Activated CD4-positive, alpha-beta memory T cell treated with anti-CD3 and anti-CD28 coated beads for 36 hours (primary cell): Measurements from ENCODE around the gene TP63. TPM values are rescaled to one million over a fixed set of nuclear protein-coding genes. Genes with fewer than 3 reads are reported as not detected.

Experiments used
- CTCF ChIA-PET: fragments of 350-600 bp; sonication (Branson Sonifier 250); formaldehyde crosslinking; loops from one replicate; lab custom pipeline; 2021; ENCODE audit warnings: antibody characterized with exemption, inconsistent platforms; lab: Charles Lee
- POLR2A ChIA-PET: fragments of 350-600 bp; sonication (Branson Sonifier 250); formaldehyde crosslinking; loops from one replicate; lab custom pipeline; 2021; ENCODE audit warnings: antibody characterized with exemption; lab: Charles Lee
- DNase-seq: peaks from one replicate; pipeline ENCODE4 v3.0.0-alpha.2; 2020
- H3K27ac Mint-ChIP-seq: one replicate; pipeline ENCODE4 v1.8.0; 2021; ENCODE audit warnings: mixed read lengths
- H3K27me3 Mint-ChIP-seq: one replicate; pipeline ENCODE4 v1.8.0; 2021; ENCODE audit warnings: mixed read lengths
- H3K36me3 Mint-ChIP-seq: one replicate; pipeline ENCODE4 v1.8.0; 2021; ENCODE audit warnings: mixed read lengths
- H3K4me1 Mint-ChIP-seq: one replicate; pipeline ENCODE4 v1.8.0; 2021; ENCODE audit warnings: low read depth, mixed read lengths
- H3K4me3 Mint-ChIP-seq: one replicate; pipeline ENCODE4 v1.8.0; 2021; ENCODE audit warnings: mild to moderate bottlenecking, mixed read lengths
- H3K9me3 Mint-ChIP-seq: one replicate; pipeline ENCODE4 v1.8.0; 2021; ENCODE audit warnings: mixed read lengths
- intact Hi-C: fragments of 100-400 bp; cut with micrococcal nuclease; formaldehyde crosslinking; loops from one replicate; pipeline ENCODE4 v1.15.1; 2023
- total RNA-seq, 2 experiments: library from RNA; stranded (reverse); gene quantifications; one replicate each; pipeline ENCODE4 v1.2.3, GENCODE V29; 2021

Gene TP63
- total RNA-seq, 2 experiments from 2014 or later = 0.52 to 0.94 TPM

GRCh38 chr3:189629803-189630455, 1.3 kb upstream of the TP63 start:
- Mint-ChIP-seq H3K36me3 (no peaks in the 10 kb centered on the region), H3K9me3 (no peaks in the 10 kb centered on the region), H3K4me3 (peak overlapping the region; percentile 16), H3K27me3 (no peaks in the 10 kb centered on the region), H3K4me1 (peaks cover 25% of the 10 kb centered on the region), H3K27ac (no peak overlapping the region)
- no peak for DNase-seq
- CTCF ChIA-PET = interaction anchor here (0.9 kb wide), 1 partner anchor 157 kb away, joined by 3 read pairs; no protein-coding TSS in a partner anchor
- intact Hi-C loops = loop anchor here (10.0 kb wide), 1 partner anchor 315 kb away; no protein-coding TSS in a partner anchor
- POLR2A ChIA-PET = no interaction called here

- no peaks in the 10 kb centered on the region for H3K9me3 Mint-ChIP-seq
- ChIA-PET POLR2A (no interaction called here), CTCF (no interaction called here)
These were observed 319 bp upstream of the TP63 start for GRCh38 chr3:189630767-189631372.

GRCh38 chr3:189631409-189631808, 220 bp downstream of the TP63 start:
- Mint-ChIP-seq H3K4me3 (no peak overlapping the region), H3K9me3 (no peaks in the 10 kb centered on the region), H3K27ac (no peak overlapping the region), H3K27me3 (no peaks in the 10 kb centered on the region), H3K4me1 (peaks cover 19% of the 10 kb centered on the region), H3K36me3 (no peaks in the 10 kb centered on the region)
- ChIA-PET POLR2A (no interaction called here), CTCF (no interaction called here)
- DNase-seq = no peak
- intact Hi-C loops = no loop called here

More at GRCh38 chr3:189630767-189631372, 319 bp upstream of the TP63 start:
- no peaks in the 10 kb centered on the region for H3K27me3 Mint-ChIP-seq
- intact Hi-C loops = no loop called here
- H3K27ac Mint-ChIP-seq = no peak overlapping the region
- DNase-seq = peak; percentile 18
- H3K36me3 Mint-ChIP-seq = no peaks in the 10 kb centered on the region
- peak overlapping the region; percentile 10 for H3K4me3 Mint-ChIP-seq
- peaks cover 21% of the 10 kb centered on the region for H3K4me1 Mint-ChIP-seq

- H3K9me3 Mint-ChIP-seq = no peaks in the 10 kb centered on the region
- CTCF ChIA-PET = no interaction called here
- no peak overlapping the region for H3K4me3 Mint-ChIP-seq
- POLR2A ChIA-PET = interaction anchor here (1.0 kb wide), 1 partner anchor 24 kb away, joined by 3 read pairs; no protein-coding TSS in a partner anchor
- no peak overlapping the region for H3K27ac Mint-ChIP-seq
- H3K27me3 Mint-ChIP-seq = no peaks in the 10 kb centered on the region
- intact Hi-C loops = no loop called here
- no peak for DNase-seq
- H3K36me3 Mint-ChIP-seq = no peaks in the 10 kb centered on the region
- peaks cover 19% of the 10 kb centered on the region for H3K4me1 Mint-ChIP-seq
These were observed 1.1 kb downstream of the TP63 start for GRCh38 chr3:189632242-189632641.

- Mint-ChIP-seq H3K4me3 (no peak overlapping the region), H3K9me3 (no peaks in the 10 kb centered on the region), H3K4me1 (peaks cover 16% of the 10 kb centered on the region), H3K27me3 (no peaks in the 10 kb centered on the region), H3K36me3 (no peaks in the 10 kb centered on the region), H3K27ac (no peak overlapping the region)
- POLR2A ChIA-PET = no interaction called here
- DNase-seq = no peak
- CTCF ChIA-PET = no interaction called here
- intact Hi-C loops = no loop called here
These were observed 4.2 kb downstream of the TP63 start for GRCh38 chr3:189635339-189635738.

- intact Hi-C loops = no loop called here
- peaks cover 9% of the 10 kb centered on the region for H3K4me1 Mint-ChIP-seq
- CTCF ChIA-PET = no interaction called here
- H3K9me3 Mint-ChIP-seq = no peaks in the 10 kb centered on the region
- DNase-seq = no peak
- no peak overlapping the region for H3K27ac Mint-ChIP-seq
- H3K36me3 Mint-ChIP-seq = no peaks in the 10 kb centered on the region
- no peak overlapping the region for H3K4me3 Mint-ChIP-seq
- POLR2A ChIA-PET = no interaction called here
- no peaks in the 10 kb centered on the region for H3K27me3 Mint-ChIP-seq
These were observed 4.9 kb downstream of the TP63 start for GRCh38 chr3:189636048-189636447.

- Mint-ChIP-seq H3K4me1 (peaks cover 3% of the 10 kb centered on the region), H3K4me3 (no peak overlapping the region), H3K9me3 (no peaks in the 10 kb centered on the region), H3K27ac (no peak overlapping the region), H3K27me3 (no peaks in the 10 kb centered on the region), H3K36me3 (no peaks in the 10 kb centered on the region)
- intact Hi-C loops = no loop called here
- ChIA-PET CTCF (no interaction called here), POLR2A (no interaction called here)
- no peak for DNase-seq
These were observed 6.6 kb downstream of the TP63 start for GRCh38 chr3:189637750-189638149.

GRCh38 chr3:189638276-189639031, 7.3 kb downstream of the TP63 start:
- ChIA-PET POLR2A (no interaction called here), CTCF (no interaction called here)
- peaks cover 3% of the 10 kb centered on the region for H3K4me1 Mint-ChIP-seq
- H3K4me3 Mint-ChIP-seq = no peak overlapping the region
- H3K36me3 Mint-ChIP-seq = no peaks in the 10 kb centered on the region
- intact Hi-C loops = no loop called here
- H3K27me3 Mint-ChIP-seq = no peaks in the 10 kb centered on the region
- H3K9me3 Mint-ChIP-seq = no peaks in the 10 kb centered on the region
- no peak for DNase-seq
- no peak overlapping the region for H3K27ac Mint-ChIP-seq

GRCh38 chr3:189641776-189642175, 10.6 kb downstream of the TP63 start:
- H3K27ac Mint-ChIP-seq = no peak overlapping the region
- H3K4me1 Mint-ChIP-seq = peaks cover 3% of the 10 kb centered on the region
- no peak for DNase-seq
- no peaks in the 10 kb centered on the region for H3K9me3 Mint-ChIP-seq
- H3K27me3 Mint-ChIP-seq = no peaks in the 10 kb centered on the region
- H3K36me3 Mint-ChIP-seq = no peaks in the 10 kb centered on the region
- no peak overlapping the region for H3K4me3 Mint-ChIP-seq
- CTCF ChIA-PET = no interaction called here
- intact Hi-C loops = no loop called here
- POLR2A ChIA-PET = no interaction called here

- Mint-ChIP-seq H3K27me3 (peaks cover 1% of the 10 kb centered on the region), H3K4me3 (no peak overlapping the region), H3K4me1 (no peaks in the 10 kb centered on the region), H3K27ac (no peak overlapping the region), H3K9me3 (peaks cover 3% of the 10 kb centered on the region), H3K36me3 (peaks cover 5% of the 10 kb centered on the region)
- intact Hi-C loops = no loop called here
- POLR2A ChIA-PET = no interaction called here
- CTCF ChIA-PET = no interaction called here
- DNase-seq = no peak
These were observed 15.8 kb downstream of the TP63 start for GRCh38 chr3:189646853-189647542.

GRCh38 chr3:189652042-189652441, 20.9 kb downstream of the TP63 start:
- CTCF ChIA-PET = interaction anchor here (0.6 to 1.4 kb wide), 4 partner anchors 12 to 923 kb away, joined by 3 to 4 read pairs (median 3); no protein-coding TSS in a partner anchor
- intact Hi-C loops = no loop called here

GRCh38 chr3:189655617-189656016, 24.4 kb downstream of the TP63 start:
- POLR2A ChIA-PET = no interaction called here
- peaks cover 18% of the 10 kb centered on the region for H3K9me3 Mint-ChIP-seq
- H3K4me3 Mint-ChIP-seq = no peak overlapping the region
- no peak overlapping the region for H3K27ac Mint-ChIP-seq
- intact Hi-C loops = no loop called here
- H3K27me3 Mint-ChIP-seq = peaks cover 3% of the 10 kb centered on the region
- no peaks in the 10 kb centered on the region for H3K4me1 Mint-ChIP-seq
- no peak for DNase-seq
- CTCF ChIA-PET = no interaction called here
- peaks cover 4% of the 10 kb centered on the region for H3K36me3 Mint-ChIP-seq

More at GRCh38 chr3:189652042-189652441, 20.9 kb downstream of the TP63 start:
- POLR2A ChIA-PET = no interaction called here
- H3K27ac Mint-ChIP-seq = no peak overlapping the region
- H3K9me3 Mint-ChIP-seq = peaks cover 16% of the 10 kb centered on the region
- H3K4me3 Mint-ChIP-seq = no peak overlapping the region
- H3K27me3 Mint-ChIP-seq = peaks cover 1% of the 10 kb centered on the region
- no peaks in the 10 kb centered on the region for H3K4me1 Mint-ChIP-seq
- peak; percentile 23 for DNase-seq
- H3K36me3 Mint-ChIP-seq = peaks cover 5% of the 10 kb centered on the region
